CD4-positive, alpha-beta T cell treated with Interferon gamma for 1 hour (primary cell): ENCODE data around the gene CLEC19A.

Experiments
- DNase-seq: peaks from one replicate; pipeline ENCODE4 v3.0.0-alpha.2; 2020

Gene CLEC19A

DNA sequence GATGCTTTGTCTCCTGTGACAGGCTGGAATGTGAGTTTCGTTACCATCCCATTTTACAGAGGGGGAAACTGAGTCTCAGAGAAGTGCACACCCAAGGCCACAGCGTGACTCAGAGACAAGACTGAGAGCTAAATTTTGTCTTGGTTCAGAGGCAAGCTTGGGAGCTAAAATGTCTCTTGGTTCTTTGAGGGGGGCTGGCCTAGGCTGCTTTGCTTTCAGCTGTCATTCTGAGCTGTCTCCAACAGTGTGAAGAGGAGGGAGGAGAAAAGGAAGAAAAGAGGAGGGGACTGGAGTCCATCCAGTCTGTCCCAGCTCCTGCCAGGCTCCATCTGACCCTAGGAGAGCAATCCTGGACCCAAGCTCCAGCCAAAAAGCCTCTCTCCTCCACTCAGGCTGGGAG lies at the start of gene CLEC19A:
Gene CLEC19A, plus strand, starts transcription at position 301 of the 400 bp plus-strand sequence. CDS start 121 bp downstream, outside the sequence.
- DNase-seq: no peak

DNA sequence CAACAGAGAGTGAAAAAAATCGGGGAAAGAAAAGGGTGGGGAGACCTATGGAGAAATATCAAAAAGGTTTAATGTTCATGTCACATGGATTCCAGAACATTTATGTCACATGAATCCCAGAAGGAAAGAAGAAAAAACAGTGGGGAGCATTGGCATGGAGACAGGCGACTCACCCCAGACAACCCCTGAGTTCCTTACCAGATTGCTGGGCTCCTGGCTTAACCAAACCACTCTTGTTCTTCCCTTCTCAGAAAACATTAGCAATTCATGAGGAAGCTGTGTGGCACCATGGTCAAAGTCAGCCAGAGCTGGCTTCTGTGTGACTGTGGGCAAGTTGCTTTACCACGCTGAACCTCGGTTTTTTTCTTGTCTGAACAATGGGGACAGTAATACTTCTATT lies 49.6 kb upstream of the CLEC19A start:
- no peak for DNase-seq

DNA sequence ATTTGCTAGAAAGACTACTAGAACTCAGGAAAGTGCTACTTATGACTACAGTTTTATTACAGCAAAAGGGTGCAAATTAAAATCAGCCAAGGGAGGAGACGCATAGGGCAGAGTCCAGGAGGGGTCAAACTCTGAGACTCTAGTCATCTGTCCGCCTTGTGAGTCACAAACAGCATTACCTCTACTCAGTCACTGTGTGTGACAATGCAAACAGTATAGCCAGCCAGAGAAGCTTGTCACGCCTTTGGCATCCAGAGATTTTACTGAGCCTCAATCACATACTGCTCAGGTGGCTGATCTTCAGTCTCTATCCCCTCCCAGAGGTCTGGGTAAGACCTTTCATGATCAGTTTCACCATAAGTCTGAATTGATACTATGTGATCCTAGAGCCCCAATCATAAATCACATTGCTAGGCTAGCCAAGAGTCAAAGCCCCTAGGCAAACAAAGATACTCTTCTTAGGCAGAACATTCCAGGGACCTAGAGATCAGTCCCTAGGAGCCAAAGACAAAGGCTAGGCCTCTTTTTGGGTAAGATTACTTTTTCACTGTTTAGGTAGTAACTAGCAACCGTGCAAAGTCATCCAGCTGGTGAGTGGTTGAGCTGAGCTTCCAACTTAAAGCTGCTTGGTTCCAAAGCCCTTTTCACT lies 48.8 kb upstream of the CLEC19A start:
- no peak for DNase-seq

DNA sequence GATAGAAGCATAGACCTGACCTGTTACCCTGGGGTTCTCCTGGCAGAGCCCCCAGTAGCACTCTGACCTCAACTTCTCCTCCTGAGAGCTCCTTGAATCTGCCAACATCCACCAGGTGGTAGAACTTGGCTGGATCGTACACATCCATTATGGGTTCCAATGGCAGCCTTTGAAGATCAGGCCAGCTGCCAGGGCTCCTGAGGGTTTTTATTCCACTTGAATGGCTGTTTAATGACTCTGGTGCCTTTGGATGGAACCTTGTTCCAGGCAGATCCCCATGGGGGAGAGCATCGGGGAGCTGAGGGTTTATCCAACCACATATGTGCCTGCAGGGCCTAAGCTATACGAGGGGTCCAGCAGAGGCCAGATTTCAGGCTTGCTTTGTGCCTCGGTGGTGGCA lies 47.1 kb upstream of the CLEC19A start:
- DNase-seq: no peak

DNA sequence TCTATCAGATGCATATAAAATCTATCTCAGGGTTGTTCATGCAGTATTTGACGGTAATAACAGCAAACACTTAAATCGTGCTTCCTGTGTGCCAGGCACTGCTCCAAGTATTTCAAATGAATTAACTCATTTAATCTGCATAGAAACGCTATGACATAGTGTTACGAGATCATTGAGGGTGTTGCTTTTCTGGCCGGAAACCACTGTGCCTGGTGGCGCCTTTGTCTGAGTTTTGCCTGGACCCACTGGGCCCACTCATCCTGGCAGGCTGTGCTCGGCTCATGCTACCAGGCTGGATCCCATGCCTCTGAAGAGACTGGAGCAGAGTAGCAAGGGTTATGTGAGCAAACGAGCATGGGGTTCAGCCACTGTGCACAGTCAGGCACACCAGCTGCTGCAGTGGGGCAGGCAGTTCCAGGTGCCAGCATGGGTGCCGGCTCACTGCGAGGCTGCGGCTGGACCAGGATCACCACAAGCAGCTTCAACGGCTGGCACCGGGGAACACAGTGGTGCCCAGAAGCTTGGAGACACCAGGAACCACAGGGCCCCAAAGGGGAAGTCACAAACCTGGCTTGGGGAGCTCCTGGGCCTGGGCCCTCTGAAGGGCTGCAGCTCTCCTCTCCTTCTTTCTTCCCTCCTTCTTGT lies 45.9 kb upstream of the CLEC19A start:
- DNase-seq: no peak

DNA sequence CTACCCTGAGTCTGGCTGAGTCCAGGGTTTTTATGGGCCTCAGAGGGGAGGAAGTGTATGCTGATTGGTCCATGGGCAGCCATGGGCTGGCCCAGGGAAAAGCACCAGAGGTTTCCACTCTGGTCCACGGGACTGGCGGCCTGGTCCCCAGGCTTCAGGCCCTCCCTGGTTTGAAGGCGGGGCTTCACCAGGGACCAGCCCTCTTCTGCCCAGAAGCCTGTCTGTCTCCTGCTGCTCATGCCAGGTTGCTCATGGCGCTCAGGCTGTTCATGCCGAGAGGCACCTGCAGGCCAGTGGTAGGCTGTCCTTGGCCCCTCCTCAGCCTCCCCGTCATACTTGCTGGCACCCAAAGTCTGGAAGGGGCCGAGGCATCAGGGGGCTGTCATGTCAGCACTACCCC lies 45.0 kb upstream of the CLEC19A start:
- DNase-seq: no peak

DNA sequence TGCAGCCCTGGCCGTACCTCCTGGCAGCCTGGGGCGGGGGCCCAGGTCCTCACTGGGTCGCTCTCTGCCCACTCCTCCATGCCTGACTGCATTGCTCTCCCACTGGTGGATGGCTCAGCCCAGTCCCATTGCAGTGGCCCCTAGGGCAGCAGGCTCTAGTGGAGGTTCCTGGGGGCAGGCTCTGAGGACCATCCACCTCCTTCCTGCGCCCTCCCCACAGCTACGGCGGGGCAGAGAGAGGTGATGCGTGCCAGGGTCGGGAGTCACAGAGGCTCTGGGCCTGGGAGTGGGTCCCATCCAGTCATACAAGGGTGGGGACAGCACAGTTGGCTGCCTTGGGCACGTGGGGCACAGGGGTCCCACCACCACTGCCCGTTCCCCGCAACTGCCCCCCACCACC lies 44.0 kb upstream of the CLEC19A start:
- DNase-seq: no peak

DNA sequence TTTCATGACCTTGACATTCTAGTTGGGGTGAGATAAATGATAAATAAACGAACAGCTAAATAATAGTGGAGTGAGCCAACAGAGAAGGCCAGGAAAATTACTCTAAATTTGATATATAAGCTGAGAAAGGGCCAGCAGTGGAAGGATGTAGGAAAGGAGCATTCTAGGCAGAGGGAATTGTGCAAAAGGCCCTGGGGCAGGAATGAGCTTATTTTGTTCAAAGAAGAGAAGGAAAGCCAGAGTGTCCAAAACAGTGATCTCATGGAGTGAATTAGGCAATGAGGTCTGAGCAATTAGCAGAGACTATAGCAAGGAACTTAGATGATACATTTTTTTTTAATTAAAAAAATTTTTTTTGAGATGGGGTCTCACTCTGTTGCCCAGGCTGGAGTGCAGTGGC lies 43.3 kb upstream of the CLEC19A start:
- DNase-seq: no peak

DNA sequence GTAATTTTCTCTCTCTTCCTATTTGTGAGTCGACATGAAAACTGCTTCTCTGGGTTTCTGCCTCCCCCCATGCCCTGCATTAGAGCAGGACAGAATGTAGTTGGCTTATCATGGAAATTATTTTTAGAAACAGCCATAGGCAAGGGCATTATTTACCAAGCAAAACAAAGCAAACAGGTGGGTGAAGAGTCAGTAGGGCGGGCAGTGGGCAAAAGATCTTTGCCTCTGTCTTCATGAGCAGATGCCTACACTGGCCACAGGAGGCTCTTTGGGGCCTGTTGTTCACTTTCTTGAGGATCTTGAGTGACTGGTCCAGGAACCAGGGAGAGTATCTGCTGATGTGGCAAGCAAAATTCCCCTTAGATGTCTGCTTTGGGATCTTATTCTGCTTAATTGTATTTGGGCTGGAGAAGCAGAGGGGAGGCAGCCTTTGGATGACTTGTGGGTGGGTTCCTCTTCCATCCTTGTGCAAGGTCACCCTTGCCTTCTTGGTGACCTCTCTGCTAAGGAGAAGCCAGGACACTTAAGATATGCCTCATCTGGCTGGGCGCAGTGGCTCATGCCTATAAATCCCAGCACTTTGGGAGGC lies 42.5 kb upstream of the CLEC19A start:
- no peak for DNase-seq

DNA sequence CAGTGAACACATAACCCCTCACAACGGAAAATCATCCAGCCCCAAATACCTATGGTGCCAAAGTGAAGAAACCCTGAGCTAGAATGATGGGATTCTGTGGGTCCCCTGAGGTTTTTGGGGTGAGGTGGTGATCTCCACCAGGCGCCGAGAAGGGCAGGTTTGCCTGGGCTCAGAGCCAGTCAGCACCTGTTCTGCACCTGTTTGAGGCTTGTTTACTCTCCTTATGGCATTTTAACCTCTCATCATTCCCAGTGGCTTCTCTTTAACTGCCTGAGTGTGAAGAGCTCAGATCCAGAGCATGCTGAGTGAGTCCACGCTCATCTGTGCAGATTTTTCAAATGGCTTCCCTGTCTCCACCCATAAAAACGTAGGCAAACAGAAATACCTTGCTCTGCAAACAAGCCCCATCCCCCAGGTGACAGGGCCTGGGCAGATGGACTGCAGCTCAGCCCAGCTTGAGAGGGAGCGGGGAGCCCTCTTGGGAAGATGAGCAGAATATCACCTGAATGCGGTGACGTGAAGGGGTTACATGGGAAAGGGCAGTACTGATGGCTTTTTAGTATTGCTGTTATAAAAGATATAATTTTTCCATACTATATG lies 40.1 kb upstream of the CLEC19A start:
- no peak for DNase-seq

DNA sequence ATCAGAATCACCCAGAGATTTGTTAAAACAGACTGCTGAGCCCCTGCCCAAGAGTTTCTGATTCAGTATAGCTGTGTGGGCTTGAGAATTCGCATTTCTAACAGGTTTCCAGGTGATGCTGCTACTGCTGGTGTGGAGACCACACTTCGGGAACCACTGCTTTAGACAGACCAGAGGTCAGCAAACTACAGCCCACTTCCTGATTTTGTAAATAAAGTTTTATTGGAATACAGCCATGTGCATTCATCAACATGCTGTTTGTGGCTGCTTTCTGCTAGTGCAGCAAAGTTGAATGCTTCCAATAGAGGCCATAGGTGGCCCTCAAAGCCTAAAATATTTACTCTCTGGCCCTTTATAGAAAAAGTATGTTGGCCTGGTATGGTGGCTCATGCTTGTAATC lies 32.6 kb upstream of the CLEC19A start:
- no peak for DNase-seq

DNA sequence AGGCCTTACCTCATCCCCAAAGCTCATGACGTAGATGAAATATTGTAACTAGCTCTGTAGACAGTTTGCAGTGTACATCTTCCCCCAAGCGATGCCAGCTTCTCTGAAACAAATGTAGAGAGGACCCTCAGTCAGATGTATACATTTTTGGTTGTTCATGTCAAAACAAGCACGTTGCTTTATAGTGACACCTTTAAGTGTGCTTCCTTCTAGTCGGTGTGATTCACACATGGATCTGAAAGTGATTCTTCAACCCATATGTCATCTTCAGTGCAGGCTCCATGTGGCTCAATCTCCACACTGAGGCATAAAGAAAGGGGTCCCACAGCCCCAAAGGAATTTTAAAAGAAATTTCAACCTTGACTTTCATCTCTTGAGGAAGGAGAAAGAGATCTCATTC lies 30.9 kb upstream of the CLEC19A start:
- no peak for DNase-seq

DNA sequence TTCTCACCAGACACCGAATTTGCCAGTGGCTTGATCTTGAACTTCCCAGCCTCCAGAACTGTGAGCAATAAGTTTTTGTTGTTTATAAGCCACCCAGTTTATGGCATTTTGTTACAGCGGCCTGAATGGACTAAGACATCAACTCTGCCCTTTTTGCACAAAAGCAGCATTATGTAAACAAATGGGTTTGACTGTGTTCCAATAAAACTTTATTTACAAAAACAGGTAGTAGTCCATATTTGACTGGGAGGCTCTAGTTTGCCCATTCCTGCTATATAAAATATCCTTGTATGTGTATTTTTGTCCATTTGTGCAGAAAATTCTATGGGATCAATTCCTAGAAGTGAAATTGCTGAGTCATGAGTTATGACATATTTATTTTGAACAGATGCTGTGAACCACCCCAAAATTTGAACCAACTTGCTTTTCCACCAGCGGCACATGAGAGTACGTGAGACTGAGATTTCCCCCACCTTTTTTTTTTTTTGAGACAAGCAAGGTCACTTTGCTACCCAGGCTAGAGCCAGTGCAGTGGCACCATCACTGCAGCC lies 21.3 kb upstream of the CLEC19A start:
- no peak for DNase-seq

DNA sequence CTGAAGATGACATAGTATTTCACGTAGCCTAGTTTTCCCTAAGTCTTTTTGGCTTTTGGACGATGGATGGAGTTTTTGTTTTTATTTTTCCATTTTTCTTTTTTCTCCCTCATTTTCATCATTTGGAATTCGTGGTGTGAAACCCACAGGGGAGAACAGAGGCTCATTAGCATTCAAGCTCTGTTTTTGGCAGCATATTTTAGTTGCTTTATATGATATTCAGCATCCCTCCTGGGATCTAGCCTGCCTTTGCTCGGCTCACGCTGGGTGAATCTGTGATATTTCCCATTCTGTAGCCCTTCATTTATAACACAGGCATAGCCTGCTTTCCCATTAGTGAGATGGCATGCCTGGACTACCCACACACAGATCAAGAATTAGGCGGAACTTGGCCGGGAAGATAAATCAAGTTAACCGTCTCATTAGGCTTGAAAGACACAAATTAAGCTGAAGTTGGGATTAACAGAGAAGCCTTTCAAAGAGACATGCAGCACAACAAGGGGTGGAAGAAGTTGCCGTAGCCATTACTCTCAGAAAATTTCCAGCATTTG lies 20.1 kb upstream of the CLEC19A start:
- no peak for DNase-seq

DNA sequence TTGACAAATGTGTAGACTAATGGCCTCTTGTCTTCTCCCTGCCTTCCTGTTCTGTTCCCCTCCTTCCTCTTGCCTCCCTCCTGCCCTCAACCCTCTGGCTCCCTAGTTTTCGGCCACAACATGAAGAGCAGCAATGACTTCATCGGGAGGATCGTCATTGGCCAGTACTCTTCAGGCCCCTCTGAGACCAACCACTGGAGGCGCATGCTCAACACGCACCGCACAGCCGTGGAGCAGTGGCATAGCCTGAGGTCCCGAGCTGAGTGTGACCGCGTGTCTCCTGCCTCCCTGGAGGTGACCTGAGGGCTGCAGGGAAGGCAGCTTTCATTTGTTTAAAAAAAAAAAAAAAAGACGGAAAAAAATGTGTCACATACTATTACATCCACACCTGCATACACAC lies 18.8 kb upstream of the CLEC19A start:
- no peak for DNase-seq

DNA sequence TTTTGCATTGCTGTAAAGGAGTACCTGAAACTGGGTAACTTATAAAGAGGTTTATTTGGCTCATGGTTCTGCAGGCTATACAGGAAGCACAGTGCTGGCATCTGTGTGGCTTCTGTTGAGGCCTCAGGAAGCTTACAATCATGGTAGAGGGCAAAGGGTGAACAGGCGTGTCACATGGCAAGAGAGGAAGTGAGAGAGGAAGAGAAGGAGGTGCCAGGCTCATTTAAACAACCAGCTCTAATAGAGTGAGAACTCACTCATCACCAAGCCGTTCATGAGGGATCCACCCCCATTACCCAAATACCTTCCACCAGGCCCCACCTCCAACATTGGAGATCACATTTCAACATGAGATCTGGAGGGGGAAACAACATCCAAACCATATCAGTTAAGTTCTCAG lies 16.4 kb upstream of the CLEC19A start:
- DNase-seq: no peak

DNA sequence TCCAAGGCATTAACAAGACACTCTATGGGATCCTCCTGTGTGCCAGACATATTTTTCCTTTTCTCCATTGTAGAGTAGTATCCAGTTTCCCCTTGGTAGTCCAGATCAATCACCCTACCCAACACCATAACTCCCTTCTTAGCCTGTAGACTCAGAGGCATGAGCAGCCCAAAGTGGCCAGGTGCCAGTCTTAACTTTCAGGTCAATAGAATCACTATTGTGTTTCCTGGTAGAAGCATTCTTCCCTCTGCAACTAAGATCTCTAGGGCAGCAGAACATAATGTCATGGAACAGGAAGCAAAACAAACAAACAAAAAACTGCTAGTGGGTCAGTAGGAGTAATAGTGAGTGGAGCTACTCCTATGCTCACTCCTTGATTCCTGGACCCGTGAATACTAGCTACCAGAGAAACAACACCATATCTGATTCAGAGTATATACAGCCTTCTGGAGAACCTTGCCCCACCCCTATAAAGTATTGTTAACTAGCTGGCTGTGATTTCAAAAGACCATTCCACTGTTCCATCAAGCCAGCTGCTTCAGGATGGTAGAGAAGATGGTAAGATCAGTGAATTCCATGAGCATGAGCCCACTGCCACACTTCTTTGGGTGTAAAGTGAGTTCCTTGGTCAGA lies 11.2 kb upstream of the CLEC19A start:
- no peak for DNase-seq

DNA sequence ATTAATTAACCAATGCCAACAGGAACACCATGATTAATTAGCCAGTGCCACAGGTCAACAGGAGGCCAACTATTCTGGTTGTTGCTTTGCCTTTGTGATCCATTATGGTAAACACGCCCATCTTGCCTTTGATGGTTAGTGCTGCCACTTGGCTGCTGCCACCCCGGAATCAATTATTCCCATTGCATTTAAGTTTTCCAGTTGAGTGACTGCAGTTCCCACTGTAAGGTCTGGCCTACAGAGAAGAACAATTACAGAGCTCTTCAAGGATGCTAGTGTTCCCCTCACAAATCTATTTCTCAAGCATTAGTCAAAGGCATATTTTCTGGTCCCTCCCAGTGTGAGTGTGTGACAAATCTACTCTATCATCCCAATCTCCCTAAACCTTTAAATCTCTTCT lies 7.1 kb upstream of the CLEC19A start:
- DNase-seq: no peak

DNA sequence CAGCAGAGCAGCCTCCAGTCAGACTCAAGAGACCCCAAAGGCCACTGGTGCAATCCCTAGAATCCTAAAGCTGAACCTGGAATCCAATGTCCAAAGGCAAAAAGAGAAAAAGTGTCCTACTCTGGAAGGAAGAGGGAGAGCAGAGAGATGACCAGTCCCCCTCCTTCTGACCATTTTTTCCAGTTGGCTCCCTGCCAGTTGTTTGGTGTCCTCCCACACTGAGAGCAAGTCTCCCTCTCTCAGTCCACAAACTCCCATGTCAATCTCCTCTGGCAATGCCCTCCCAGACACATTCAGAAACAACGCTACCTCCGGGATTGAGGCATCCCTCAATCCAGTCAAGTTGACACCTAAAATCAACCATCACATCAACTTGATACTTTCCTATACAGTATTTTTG lies 4.3 kb upstream of the CLEC19A start:
- no peak for DNase-seq

DNA sequence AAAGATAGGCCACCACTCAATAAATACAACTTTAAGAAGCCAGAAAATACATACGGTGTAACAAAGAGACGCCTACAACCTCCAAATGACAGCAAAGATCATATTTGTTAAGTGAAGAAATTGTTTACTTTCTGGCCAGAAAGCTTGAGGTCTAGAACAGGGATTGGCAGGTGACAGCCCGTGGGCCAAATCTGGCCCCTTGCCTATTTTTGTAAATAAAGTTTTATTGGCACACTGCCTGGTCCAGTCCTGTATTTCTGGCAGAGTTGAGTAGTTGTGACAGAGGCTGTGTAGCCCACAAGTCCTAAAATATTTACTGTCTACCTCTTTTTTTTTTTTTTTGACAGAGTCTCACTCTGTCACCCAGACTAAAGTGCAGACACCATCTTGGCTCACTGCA lies 3.4 kb upstream of the CLEC19A start:
- no peak for DNase-seq

DNA sequence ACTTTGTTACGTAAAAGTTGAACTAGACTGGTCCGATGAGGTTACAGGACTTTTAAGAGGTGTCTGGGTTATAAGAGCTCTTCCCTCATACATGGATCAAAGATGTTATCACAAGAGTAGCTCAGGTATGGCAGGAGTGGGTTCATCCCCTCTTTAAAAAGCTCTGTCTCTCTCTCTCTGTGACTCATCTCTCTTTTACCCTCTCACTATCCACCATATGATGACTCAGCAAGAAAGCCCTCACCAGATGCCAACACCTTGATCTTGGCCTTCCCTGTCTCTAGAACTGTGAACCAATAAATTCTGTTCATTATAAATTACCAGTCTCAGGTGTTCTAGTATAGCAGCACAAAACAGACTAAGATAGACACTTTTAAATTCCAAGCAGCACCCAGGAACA lies 1.9 kb upstream of the CLEC19A start:
- no peak for DNase-seq

DNA sequence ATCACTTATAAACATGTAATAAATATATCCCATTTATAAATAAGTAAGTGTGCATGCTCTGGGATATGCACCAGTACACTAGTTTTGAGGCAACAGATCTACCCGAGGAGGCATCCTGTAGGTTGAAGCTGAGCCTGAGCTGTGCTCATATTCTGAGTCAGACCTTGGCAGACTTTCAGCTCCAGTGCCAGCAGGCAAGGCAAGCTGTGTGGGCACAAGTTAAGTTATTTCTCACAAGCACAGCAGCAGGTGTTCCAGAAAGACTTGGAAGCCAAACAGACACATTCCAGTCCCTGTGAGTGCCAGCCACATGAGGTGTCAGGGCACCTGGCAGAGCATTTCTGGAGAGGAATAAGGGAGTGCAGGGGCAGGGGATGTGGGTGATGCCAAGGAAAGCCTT lies 1.3 kb upstream of the CLEC19A start:
- no peak for DNase-seq

DNA sequence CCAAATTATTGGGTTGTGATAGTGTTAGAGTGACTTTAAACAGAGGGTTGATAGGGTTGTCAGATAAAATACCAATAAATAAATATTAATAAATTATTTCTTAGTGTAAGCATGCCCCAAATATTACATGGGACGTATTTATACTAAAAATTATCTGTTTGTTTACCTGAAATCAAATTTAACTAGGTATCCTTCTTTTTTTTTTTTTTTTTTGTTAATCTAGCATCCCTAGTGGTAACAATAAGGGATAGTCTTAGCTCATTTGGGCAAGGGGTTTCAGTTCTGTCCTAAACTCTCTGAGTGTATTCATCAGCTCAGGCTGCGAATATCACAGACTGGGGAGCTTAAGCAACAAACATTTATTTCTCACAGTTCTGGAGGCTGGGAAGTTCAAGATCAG lies 1.3 kb downstream of the CLEC19A start:
- no peak for DNase-seq
